CD4-positive, alpha-beta T cell (primary cell): ENCODE data around the gene PAX4. TPM values are rescaled to one million over a fixed set of nuclear protein-coding genes. Genes with fewer than 3 reads are reported as not detected.

ENCODE experiments used
- ATAC-seq: fragments of 200-7000 bp; cut with Tn5 transposase; one replicate; pipeline ENCODE4 v1.10.0; 2022; ENCODE audit warnings: mild to moderate bottlenecking; ENCODE audit not compliant: poor library complexity
- CTCF ChIA-PET: fragments of 350-600 bp; sonication (Branson Sonifier 250); formaldehyde crosslinking; loops from one replicate; lab custom pipeline; 2021; ENCODE audit warnings: antibody characterized with exemption, inconsistent platforms; lab: Charles Lee
- POLR2A ChIA-PET: fragments of 350-600 bp; sonication (Branson Sonifier 250); formaldehyde crosslinking; loops from one replicate; lab custom pipeline; 2021; ENCODE audit warnings: antibody characterized with exemption, inconsistent platforms; lab: Charles Lee
- DNase-seq, 14 experiments: peaks; one replicate each; pipeline ENCODE4 v3.0.0-alpha.2; 2013 to 2020; ENCODE audit warnings: mixed read lengths in 2 of 14
- H3K27ac ChIP-seq, 2 donors: one replicate each; pipeline versions ENCODE4 v1.5.1 to v1.7.0; 2013; ENCODE audit warnings: low read length in 2 of 2, low read depth in 1 of 2, mild to moderate bottlenecking in 1 of 2
- H3K27me3 ChIP-seq, 2 experiments: 1 replicate in 1 of 2; 2 replicates in 1 of 2; pipeline versions ENCODE4 v1.6.1 to v1.7.0; 2013; ENCODE audit warnings: low read length in 2 of 2, control low read depth in 1 of 2, mild to moderate bottlenecking in 1 of 2, moderate library complexity in 1 of 2; ENCODE audit not compliant: insufficient read depth in 2 of 2, control insufficient read depth in 1 of 2
- H3K36me3 ChIP-seq: one replicate; pipeline ENCODE4 v1.6.1; 2013; ENCODE audit warnings: low read length, control low read depth; ENCODE audit not compliant: insufficient read depth
- H3K4me1 ChIP-seq: one replicate; pipeline ENCODE4 v1.6.1; 2013; ENCODE audit warnings: low read length, control low read depth; ENCODE audit not compliant: insufficient read depth
- H3K4me3 ChIP-seq: one replicate; pipeline ENCODE4 v1.5.1; 2013; ENCODE audit warnings: mild to moderate bottlenecking, low read length, moderate library complexity
- H3K9me3 ChIP-seq, 2 experiments: 1 replicate in 1 of 2; 2 replicates in 1 of 2; pipeline versions ENCODE4 v1.6.1 to v1.7.0; 2013; ENCODE audit warnings: low read length in 2 of 2, mild to moderate bottlenecking in 2 of 2, control low read depth in 1 of 2, moderate library complexity in 1 of 2; ENCODE audit not compliant: control insufficient read depth in 1 of 2, insufficient read depth in 1 of 2
- H3K27ac Mint-ChIP-seq: one replicate; pipeline ENCODE4 v1.8.0; 2020; ENCODE audit warnings: mixed read lengths
- H3K27me3 Mint-ChIP-seq: one replicate; pipeline ENCODE4 v1.8.0; 2021; ENCODE audit warnings: mixed read lengths
- H3K36me3 Mint-ChIP-seq: one replicate; pipeline ENCODE4 v1.8.0; 2021; ENCODE audit warnings: low read depth, mixed read lengths
- H3K4me1 Mint-ChIP-seq: one replicate; pipeline ENCODE4 v1.8.0; 2021; ENCODE audit warnings: low read depth, mixed read lengths
- H3K4me3 Mint-ChIP-seq: one replicate; pipeline ENCODE4 v1.8.0; 2020; ENCODE audit warnings: mild to moderate bottlenecking, mixed read lengths
- H3K9me3 Mint-ChIP-seq: one replicate; pipeline ENCODE4 v1.8.0; 2020; ENCODE audit warnings: mixed read lengths
- CTCF ChIP-seq: fragments of 200-600 bp; IDR thresholded peaks from one replicate; pipeline ENCODE4 v1.8.0; 2022; ENCODE audit warnings: antibody characterized with exemption, mild to moderate bottlenecking
- intact Hi-C, 2 experiments: fragments of 100-400 bp; cut with DNase I in 1 of 2; cut with micrococcal nuclease in 1 of 2; formaldehyde crosslinking; loops; one replicate each; pipeline versions ENCODE4 v1.15.1 to v1.9.0; 2023 to 2025; cut with DNase I, micrococcal nuclease
- total RNA-seq, 174 experiments: library from RNA in 2 of 174; stranded (reverse) in 2 of 174; gene quantifications; one replicate each; pipeline ENCODE4 v1.2.3 and lab custom pipeline; 2021 to 2026

PAX4 gene
- total RNA-seq, 2 experiments from 2014 or later, result not detected

- H3K9me3 ChIP-seq, result no peaks in the 10 kb centered on the region
- Mint-ChIP-seq H3K36me3 (peaks cover 77% of the 10 kb centered on the region), H3K4me1 (peaks cover 64% of the 10 kb centered on the region), H3K4me3 (peak overlapping the region; percentile 32), H3K9me3 (no peaks in the 10 kb centered on the region), H3K27ac (no peak overlapping the region), H3K27me3 (no peaks in the 10 kb centered on the region)
- intact Hi-C loops, result loop anchor here in 1 of 2 experiments (10.0 kb wide), 3 partner anchors 186 to 1924 kb away; partner anchors contain the start of genes SMKR1 and ZNF800
- DNase-seq, result no peak
- H3K4me1 ChIP-seq, result peaks cover 45% of the 10 kb centered on the region
- H3K27ac ChIP-seq, result no peak overlapping the region
- H3K4me3 ChIP-seq, result no peak overlapping the region
- H3K27me3 ChIP-seq, result no peaks in the 10 kb centered on the region
- peaks cover 35% of the 10 kb centered on the region for H3K36me3 ChIP-seq
- POLR2A ChIA-PET, result no interaction called here
- CTCF ChIA-PET, result no interaction called here
- TF ChIP-seq CTCF, result no peak
- ATAC-seq, result no peak
Observed at GRCh38 chr7:127580612-127581011, 37.3 kb downstream of the PAX4 start.

GRCh38 chr7:127578711-127579275, 39.1 kb downstream of the PAX4 start:
- no peak overlapping the region for H3K27ac Mint-ChIP-seq
- intact Hi-C loops, result loop anchor here in 1 of 2 experiments (1.0 kb wide), 1 partner anchor 14 kb away; no protein-coding TSS in a partner anchor
- no peak for TF ChIP-seq CTCF

GRCh38 chr7:127578036-127578684, 39.8 kb downstream of the PAX4 start:
- H3K9me3 Mint-ChIP-seq, result no peaks in the 10 kb centered on the region
- Histone ChIP-seq H3K27me3 (no peaks in the 10 kb centered on the region), H3K9me3 (no peaks in the 10 kb centered on the region), H3K36me3 (peaks cover 34% of the 10 kb centered on the region), H3K4me3 (no peak overlapping the region), H3K27ac (no peak overlapping the region), H3K4me1 (peaks cover 24% of the 10 kb centered on the region)
- H3K36me3 Mint-ChIP-seq, result peaks cover 67% of the 10 kb centered on the region
- no peak for TF ChIP-seq CTCF
- no peaks in the 10 kb centered on the region for H3K27me3 Mint-ChIP-seq
- ATAC-seq (no peak), DNase-seq (no peak)
- intact Hi-C loops, result no loop called here
- no peak overlapping the region for H3K4me3 Mint-ChIP-seq
- no peak overlapping the region for H3K27ac Mint-ChIP-seq
- H3K4me1 Mint-ChIP-seq, result peaks cover 41% of the 10 kb centered on the region
- CTCF ChIA-PET, result no interaction called here
- POLR2A ChIA-PET, result interaction anchor here (1.5 kb wide), 1 partner anchor 11 kb away, joined by 5 read pairs; the partner anchor contains the start of gene ARF5

More at GRCh38 chr7:127578711-127579275, 39.1 kb downstream of the PAX4 start:
- no peaks in the 10 kb centered on the region for H3K9me3 ChIP-seq
- peaks cover 35% of the 10 kb centered on the region for H3K36me3 ChIP-seq
- no peak overlapping the region for H3K27ac ChIP-seq
- ATAC-seq (no peak), DNase-seq (no peak)
- Mint-ChIP-seq H3K36me3 (peaks cover 74% of the 10 kb centered on the region), H3K27me3 (no peaks in the 10 kb centered on the region), H3K4me3 (no peak overlapping the region), H3K4me1 (peaks cover 47% of the 10 kb centered on the region), H3K9me3 (no peaks in the 10 kb centered on the region)
- H3K27me3 ChIP-seq, result no peaks in the 10 kb centered on the region
- ChIA-PET CTCF (no interaction called here), POLR2A (interaction anchor here (1.5 kb wide), 1 partner anchor 10 kb away, joined by 5 read pairs; the partner anchor contains the start of gene ARF5)
- no peak overlapping the region for H3K4me3 ChIP-seq
- peaks cover 30% of the 10 kb centered on the region for H3K4me1 ChIP-seq
